Left cardiac atrium (tissue), 4 donors: Measurements from ENCODE around the gene SNRPB2. TPM values are rescaled to one million over a fixed set of nuclear protein-coding genes. Genes with fewer than 3 reads are reported as not detected.

Experiments
- ATAC-seq, 2 donors: fragments of 200-7000 bp; cut with Tn5 transposase; one replicate each; pipeline ENCODE4 v1.9.1; 2020; ENCODE audit warnings: mild to moderate bottlenecking in 2 of 2, moderate library complexity in 2 of 2
- DNase-seq: peaks from one replicate; pipeline ENCODE4 v3.0.0-alpha.2; 2020
- intact Hi-C, 2 donors: fragments of 100-400 bp; cut with DNase I; formaldehyde crosslinking; loops; one replicate each; pipeline versions ENCODE4 v1.14.1 to v1.15.1; 2022 to 2023
- long read RNA-seq: library from polyadenylated mRNA; unstranded; transcript quantifications from one replicate; pipeline ENCODE4 v2.0.0, GENCODE V29; 2021
- total RNA-seq, 2 donors: library from RNA; stranded (reverse); fragmentation: NEBNext Ultra II Directional; extraction: Animal tissue kit (Norgen Biotek cat#: 25700); gene quantifications; one replicate each; pipeline ENCODE4 v1.2.1, GENCODE V29; 2021
- donor health status: DM: no; HTN: yes; CAD: no.
- donor health status: DM: no; HTN: yes; CAD: no; lungs with severe emphysema.
- donor health status: DM: yes; HTN: yes; CAD: no.
- donor health status: Dilated cardiomyopathy.

Gene SNRPB2
- total RNA-seq, result 10 to 100 TPM; 31.0 to 36.5 TPM
- long read RNA-seq, partial matches to known transcripts, result 3 of 8 reads
- long read RNA-seq, other reads (novel, unspliced or antisense), result 0 of 8 reads

GRCh38 chr20:16729565-16730460, at the start of gene SNRPB2:
Gene SNRPB2, plus strand, starts transcription at chr20:16730026. Its CDS starts 1,677 bp downstream, at chr20:16731703.
- intact Hi-C loops, result loop anchor here in 1 of 2 donors (10.0 kb wide), 1 partner anchor 215 kb away; no protein-coding TSS in a partner anchor
- DNase-seq, result peak; percentile 96
- peak; percentile 98 to 100 for ATAC-seq

DNA sequence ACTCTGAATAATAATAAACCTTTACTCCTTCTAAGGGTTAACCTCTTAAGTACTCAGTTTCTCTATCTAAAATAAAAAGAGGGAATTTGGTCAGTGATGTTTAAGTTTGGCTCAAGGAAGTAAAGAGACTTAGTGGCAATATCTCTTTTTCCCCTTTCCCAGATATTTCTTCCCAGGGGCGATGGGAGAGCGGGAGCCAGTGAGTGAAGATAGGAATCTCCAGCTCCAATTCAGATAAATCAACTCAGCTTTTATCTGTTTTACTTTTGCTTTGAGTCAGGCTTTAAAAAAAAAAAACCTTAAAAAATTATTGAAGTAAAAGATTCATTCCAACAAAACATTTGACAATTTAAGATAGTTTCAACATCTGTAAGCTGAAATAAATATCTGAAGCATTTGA, 45.4 kb upstream of the SNRPB2 start:
- DNase-seq (no peak), ATAC-seq (no peak)
- intact Hi-C loops, result no loop called here

GRCh38 chr20:16689906-16690305, 39.9 kb upstream of the SNRPB2 start:
- DNase-seq, result no peak
- no peak for ATAC-seq
- intact Hi-C loops, result no loop called here

GRCh38 chr20:16691381-16691780, 38.4 kb upstream of the SNRPB2 start:
- no peak for ATAC-seq
- intact Hi-C loops, result no loop called here
- DNase-seq, result no peak

DNA sequence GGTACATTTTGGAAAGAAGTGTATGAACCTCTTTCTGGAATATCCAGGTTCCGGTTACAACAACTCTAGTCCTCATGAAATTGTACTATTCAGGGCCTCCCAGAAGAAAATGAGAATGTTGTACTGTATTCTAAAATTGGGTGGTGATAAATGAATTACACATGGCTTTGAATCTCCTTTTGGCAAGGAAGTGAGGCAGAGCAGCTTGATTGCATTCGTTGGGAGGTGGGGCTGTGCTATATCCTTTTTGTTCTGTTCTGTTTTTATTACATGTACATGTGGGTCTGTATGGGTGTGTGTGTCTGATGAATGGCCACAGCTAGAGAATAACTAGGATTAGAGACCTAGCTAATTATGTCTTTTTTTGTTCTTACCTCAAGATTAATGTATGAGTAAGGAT, 37.8 kb upstream of the SNRPB2 start:
- ATAC-seq (no peak), DNase-seq (no peak)
- intact Hi-C loops, result no loop called here

- intact Hi-C loops, result no loop called here
- DNase-seq, result no peak
- ATAC-seq, result no peak
These were observed 37.4 kb upstream of the SNRPB2 start for GRCh38 chr20:16692442-16692841.

DNA sequence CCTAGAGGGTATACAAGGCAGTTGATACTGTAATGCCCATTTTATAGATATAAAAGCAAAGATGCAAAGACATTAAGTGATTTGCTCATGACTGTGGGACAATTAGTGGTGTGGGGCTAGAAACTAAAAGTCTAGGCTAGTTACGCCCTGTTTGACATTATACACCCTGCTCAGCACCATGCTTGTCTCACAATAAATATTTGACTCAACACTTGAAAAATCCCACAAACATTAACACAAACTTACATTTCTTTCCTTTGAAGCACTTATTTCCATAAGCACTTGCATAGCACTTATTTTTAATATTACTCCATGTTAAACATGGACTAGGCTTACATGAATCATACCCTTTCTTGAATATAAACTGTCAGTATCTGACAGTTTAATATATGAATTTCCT, 36.5 kb upstream of the SNRPB2 start:
- ATAC-seq, result no peak
- DNase-seq, result no peak
- intact Hi-C loops, result no loop called here

DNA sequence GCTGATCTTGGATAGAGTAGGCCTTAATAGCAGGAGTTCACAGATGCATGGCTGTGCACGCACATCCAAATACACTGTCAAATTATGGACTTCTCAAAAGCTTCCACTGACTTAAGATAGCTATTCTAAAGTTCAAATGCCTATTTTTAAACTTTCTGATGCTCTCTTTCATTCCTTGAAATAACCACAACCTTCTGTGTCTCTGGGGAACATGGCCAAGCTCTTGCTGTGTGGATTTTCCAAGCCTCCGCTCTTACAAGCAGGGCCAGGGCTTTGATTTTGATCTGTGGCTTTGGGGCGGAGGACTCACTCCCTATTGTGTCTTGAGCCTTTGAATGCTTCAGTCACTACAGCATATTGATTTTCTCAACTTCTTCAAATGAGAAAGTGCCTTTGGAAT, 35.7 kb upstream of the SNRPB2 start:
- ATAC-seq (no peak), DNase-seq (no peak)
- intact Hi-C loops, result no loop called here

- intact Hi-C loops, result no loop called here
- DNase-seq (no peak), ATAC-seq (no peak)
These were observed 34.2 kb upstream of the SNRPB2 start for GRCh38 chr20:16695628-16696027.

DNA sequence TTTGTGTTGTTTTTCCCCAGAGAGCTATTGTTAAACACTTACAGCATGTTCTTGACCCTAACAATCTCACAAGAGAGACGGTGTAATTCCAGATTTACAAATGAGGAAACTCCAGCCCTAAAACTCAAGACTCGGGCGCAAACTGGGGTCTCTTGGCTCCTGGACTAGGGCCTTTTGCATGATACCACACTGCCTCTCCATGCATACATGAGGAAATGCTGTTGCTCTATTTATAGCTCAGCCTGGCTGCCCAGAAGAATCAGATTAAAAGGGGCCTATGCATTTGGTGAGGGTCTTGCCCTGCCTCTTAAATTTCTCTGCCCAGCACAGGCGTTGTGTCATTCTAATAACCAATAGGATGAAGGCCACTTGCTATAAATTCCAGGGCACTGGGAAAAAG, 30.5 kb upstream of the SNRPB2 start:
- no peak for DNase-seq
- no peak for ATAC-seq
- intact Hi-C loops, result no loop called here

DNA sequence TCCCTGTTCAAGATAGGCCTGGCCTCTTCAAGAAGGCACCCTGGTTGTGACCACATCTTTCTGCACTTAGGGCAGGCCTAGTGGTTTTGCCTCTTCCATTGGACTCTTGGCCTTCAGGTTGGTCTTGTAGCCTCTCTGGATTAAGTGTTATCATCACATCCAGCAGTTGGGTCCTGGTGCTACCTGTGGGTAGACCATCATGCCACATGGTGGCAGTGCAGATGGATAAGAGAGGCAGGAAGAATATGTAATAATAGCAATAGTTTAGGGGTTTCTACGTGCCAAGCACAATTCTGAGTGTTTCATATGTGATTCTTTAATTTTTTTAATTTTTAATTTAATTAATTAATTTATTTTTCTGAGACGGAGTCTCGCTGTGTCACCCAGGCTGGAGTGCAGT, 28.5 kb upstream of the SNRPB2 start:
- DNase-seq, result no peak
- intact Hi-C loops, result no loop called here
- no peak for ATAC-seq

DNA sequence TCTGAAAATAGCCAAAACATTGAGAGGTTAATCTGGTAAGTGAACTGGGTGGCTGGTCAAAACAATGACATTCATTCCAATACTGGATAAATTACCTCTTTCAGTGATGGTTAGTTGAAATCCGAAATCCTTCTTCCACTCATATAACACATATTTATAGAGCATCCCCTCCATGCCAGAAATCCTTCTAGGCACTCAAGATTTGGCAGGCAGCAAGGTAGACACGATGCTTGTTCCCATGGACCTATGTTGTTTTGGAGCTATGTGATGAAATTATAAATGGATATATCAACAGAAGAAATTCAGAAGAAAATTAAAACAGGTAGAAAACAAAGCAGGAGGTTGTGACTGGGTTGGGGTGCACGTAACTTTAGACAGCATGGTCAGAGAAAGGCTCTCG, 26.3 kb upstream of the SNRPB2 start:
- intact Hi-C loops, result no loop called here
- no peak for ATAC-seq

GRCh38 chr20:16707674-16708073, 22.2 kb upstream of the SNRPB2 start:
- DNase-seq, result no peak
- intact Hi-C loops, result no loop called here

More for the DNA sequence above, 26.3 kb upstream of the SNRPB2 start:
- no peak for DNase-seq

GRCh38 chr20:16708602-16709001, 21.2 kb upstream of the SNRPB2 start:
- no peak for ATAC-seq
- intact Hi-C loops, result no loop called here
- DNase-seq, result no peak

More at GRCh38 chr20:16707674-16708073, 22.2 kb upstream of the SNRPB2 start:
- no peak for ATAC-seq

DNA sequence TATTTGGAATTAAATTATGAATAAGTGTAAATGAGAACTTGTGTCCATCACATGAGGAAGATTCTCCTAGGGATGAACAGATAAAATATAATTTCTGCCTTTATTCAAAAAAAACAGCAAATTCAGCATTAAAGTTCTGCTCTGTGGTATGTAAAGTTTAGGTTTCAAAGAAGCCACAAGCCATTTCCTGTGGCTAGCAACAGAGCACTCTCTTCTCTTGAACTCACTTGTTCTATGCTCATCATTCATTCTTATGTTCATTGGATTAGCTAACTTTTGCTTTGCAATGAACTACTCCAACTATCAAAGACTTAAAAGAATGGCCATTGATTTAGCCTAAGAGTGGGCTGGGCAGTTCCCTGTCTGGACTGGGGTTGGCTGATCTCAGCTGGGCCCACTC, 20.8 kb upstream of the SNRPB2 start:
- DNase-seq (no peak), ATAC-seq (no peak)
- intact Hi-C loops, result no loop called here

- intact Hi-C loops, result no loop called here
- ATAC-seq, result no peak
These were observed 19.0 kb upstream of the SNRPB2 start for GRCh38 chr20:16710781-16711180.

DNA sequence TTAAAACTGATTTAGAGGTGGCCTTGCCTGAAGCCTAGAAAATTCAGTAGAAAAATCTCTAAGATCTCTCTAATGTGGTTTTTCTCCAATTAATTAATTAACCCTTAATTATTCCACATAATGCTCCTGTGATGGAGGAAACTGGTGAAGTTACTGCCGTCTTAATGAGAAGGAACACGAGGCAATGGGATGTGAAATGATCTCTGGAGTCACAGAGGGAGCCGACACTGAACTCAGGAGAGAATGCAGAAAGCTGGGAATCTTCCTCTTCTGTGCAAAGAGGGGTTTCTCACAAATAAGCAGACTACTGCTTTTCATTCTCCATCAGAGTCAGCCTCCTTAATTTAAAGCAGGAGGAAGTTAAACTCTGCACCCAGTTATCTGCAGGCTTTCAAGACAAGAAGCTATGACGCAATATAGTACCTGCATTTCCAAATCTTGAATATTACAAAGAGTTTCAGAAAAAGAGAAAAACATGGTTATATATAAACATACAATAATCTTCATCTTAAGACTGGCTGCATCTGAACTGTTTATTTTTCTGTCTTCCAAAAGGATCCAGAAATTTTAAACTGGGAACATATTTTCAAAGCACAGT, 18.1 kb upstream of the SNRPB2 start:
- ATAC-seq (no peak), DNase-seq (no peak)
- intact Hi-C loops, result no loop called here

More at GRCh38 chr20:16710781-16711180, 19.0 kb upstream of the SNRPB2 start:
- no peak for DNase-seq

DNA sequence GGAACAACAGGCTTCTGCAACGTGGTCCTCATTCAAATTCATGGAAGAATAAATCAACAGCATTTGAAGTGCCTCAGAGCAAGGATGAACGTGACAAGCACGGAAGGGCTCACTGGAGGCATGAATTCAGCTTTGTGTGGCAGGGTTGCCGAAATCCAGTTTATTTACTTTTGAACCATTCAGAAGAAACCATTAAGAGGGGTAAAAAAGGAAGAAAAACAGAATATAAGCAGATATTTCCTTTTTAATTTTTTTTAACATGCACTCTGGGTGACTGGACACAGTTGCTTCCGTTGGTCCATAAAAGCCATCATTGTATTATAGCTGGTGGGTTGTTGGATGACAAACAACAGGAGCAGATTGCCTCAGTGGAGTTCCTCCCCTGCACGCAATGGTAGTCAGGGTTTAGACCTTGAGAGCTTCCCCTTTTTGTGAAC, 17.3 kb upstream of the SNRPB2 start:
- no peak for ATAC-seq
- intact Hi-C loops, result no loop called here
- DNase-seq, result no peak

DNA sequence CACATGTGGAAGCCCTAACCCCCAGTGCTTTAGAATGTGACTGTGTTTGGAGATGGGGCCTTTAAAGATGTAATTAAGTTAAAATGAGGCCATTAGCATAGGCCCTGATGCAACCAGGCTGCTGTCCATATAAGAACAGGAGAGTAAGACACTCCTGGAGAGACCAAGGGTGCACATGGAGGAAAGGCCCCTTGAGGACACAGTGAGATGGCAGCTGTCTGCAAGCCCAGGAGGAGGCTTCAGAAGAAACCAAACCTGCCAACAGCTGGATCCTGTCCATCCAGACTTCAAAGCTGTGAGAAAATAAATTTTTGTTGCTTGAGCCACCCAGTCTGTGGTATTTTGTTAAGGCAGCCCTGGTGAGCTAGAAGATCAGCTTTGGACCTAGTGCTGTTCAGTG, 16.8 kb upstream of the SNRPB2 start:
- no peak for ATAC-seq
- intact Hi-C loops, result no loop called here
- no peak for DNase-seq

DNA sequence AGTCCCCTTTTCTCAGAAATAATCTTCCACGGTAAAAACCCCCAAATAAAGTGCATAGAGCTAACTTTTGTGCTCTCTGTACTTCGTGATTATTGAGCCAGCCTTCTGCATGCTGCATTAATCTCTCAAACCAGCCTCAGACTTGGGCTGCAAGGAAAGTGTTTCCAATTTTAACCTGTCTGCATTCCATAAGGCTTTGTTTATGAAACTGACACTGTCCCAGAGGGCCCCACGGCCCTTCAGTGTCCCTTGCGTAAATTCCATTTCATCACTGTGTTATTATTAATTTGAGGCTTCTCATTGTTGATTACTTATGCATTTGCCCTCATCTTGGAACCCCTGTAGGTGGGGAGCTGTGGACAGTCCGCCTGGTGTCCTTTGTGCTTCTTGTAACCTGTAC, 15.6 kb upstream of the SNRPB2 start:
- intact Hi-C loops, result no loop called here
- no peak for ATAC-seq
- no peak for DNase-seq

DNA sequence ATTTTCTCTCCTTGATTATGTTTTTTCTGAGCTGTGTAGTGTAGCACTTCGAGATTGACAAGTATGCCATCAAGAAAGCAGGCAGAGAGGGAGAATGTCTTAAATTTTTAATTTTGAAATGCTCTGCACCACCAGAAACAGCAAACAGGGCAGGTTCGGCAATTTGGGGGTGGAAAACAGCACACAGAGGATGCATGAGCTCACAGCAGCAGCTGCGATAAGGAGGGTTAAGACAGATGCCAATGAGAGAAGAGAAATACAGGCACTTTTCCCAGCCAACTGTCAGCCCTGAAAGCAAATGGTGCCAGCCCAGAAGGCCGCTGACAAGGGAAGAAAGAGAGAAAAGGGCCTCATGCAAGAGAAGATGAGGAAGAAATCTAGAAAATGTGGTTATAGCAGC, 15.1 kb upstream of the SNRPB2 start:
- DNase-seq (no peak), ATAC-seq (no peak)
- intact Hi-C loops, result no loop called here
